GM12873 (cell line): ENCODE measurements around the gene GNB3.

ENCODE experiments used
- CTCF ChIP-seq: IDR thresholded peaks from 2 replicates; pipeline ENCODE4 v1.5.1; 2012; ENCODE audit warnings: low read depth, mild to moderate bottlenecking, moderate library complexity, low read length, control low read depth; ENCODE audit not compliant: insufficient read depth; ENCODE audit errors: missing control alignments

The GNB3 gene

GRCh38 chr12:6839482-6840201 lies 1.1 kb upstream of the GNB3 start:
- TF ChIP-seq CTCF = no peak

- TF ChIP-seq CTCF = no peak
Measured at GRCh38 chr12:6840330-6840729, 395 bp upstream of the GNB3 start.

- no peak for TF ChIP-seq CTCF
Measured at GRCh38 chr12:6842075-6842474, 1.4 kb downstream of the GNB3 start.

GRCh38 chr12:6843118-6843902 lies 2.6 kb downstream of the GNB3 start:
- TF ChIP-seq CTCF = no peak

GRCh38 chr12:6845395-6845794 lies 4.7 kb downstream of the GNB3 start:
- TF ChIP-seq CTCF = no peak

GRCh38 chr12:6846316-6846869 lies 5.7 kb downstream of the GNB3 start:
- no peak for TF ChIP-seq CTCF

GRCh38 chr12:6847676-6848075 lies 7.0 kb downstream of the GNB3 start:
- TF ChIP-seq CTCF = no peak
